DND-41 (cell line): ENCODE measurements around the gene PCF11.
"Not testable (repeated sequence)": the region's sequence is repeated elsewhere in the genome, so short reads cannot be mapped to it uniquely, and the experiment has no call there.

ENCODE experiments used
- CTCF ChIP-seq: IDR thresholded peaks from 2 replicates; pipeline ENCODE4 v1.5.1; 2012; ENCODE audit warnings: borderline replicate concordance, low read length, moderate library complexity, mild to moderate bottlenecking; ENCODE audit not compliant: poor library complexity, severe bottlenecking; ENCODE audit errors: extremely low read depth
- EZH2 ChIP-seq: IDR thresholded peaks from 3 replicates; pipeline ENCODE4 v1.6.1; 2012; ENCODE audit warnings: borderline replicate concordance, low read depth, mild to moderate bottlenecking, moderate library complexity, low read length, inconsistent platforms; ENCODE audit not compliant: severe bottlenecking

- not testable (repeated sequence) for TF ChIP-seq CTCF, EZH2
Measured at GRCh38 chr11:83206771-83207382, 49.9 kb downstream of the PCF11 start.
